HL-60 (cell line): ENCODE data around the gene RAD9A.

ENCODE experiments used
- CTCF ChIP-seq: IDR thresholded peaks from one replicate; pipeline ENCODE4 v1.5.1; 2011; ENCODE audit warnings: low read length, control low read depth, inconsistent platforms; ENCODE audit not compliant: insufficient read depth
- REST ChIP-seq: IDR thresholded peaks from 2 replicates; pipeline ENCODE4 v1.6.1; 2012; ENCODE audit warnings: low read depth; ENCODE audit not compliant: insufficient replicate concordance
- SPI1 ChIP-seq: IDR thresholded peaks from 2 replicates; pipeline ENCODE4 v1.6.1; 2012; ENCODE audit warnings: low read depth, mild to moderate bottlenecking, borderline replicate concordance

GRCh38 chr11:67415501-67416304 lies 23.9 kb downstream of the RAD9A start, which contains the start of gene CARNS1:
- TF ChIP-seq CTCF (no peak), SPI1 (no peak), REST (no peak)
